ENCODE results near the gene MXRA7. TPM values are rescaled to one million over a fixed set of nuclear protein-coding genes. Genes with fewer than 3 reads are reported as not detected.
"Not testable (repeated sequence)": the region's sequence is repeated elsewhere in the genome, so short reads cannot be mapped to it uniquely, and the experiment has no call there.

Gene MXRA7
- total RNA-seq, 1 donor: 287 TPM

DNA sequence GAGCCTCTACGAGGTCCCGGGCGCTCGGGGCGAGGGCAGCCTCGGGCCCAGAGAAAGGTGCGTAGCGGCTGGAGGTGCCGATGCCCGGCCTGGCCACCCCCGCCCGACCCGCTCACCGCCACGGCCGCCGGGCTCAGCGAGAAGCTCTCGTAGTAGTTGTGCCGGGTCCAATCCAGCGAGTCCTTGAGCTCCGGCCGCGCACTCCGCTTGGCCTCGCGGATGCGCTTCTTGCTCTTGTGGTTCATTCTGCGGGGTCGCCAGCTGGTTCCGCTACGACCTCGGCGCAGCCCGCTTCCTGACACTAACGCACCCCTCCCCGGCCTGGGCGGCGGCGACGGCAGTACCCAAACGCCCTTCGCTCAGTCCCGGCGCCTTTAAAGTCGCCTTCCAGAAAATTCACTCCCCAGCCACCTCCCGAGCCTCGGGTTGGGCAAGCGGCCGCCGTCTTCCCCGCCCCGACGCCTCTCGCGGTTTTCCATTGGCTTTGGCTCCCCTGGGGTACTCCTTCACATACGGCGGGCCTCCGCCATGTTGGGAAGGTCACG, 15.5 kb upstream of the MXRA7 start, which contains the start of gene JMJD6:
Gene JMJD6, minus strand, starts transcription at position 376 of the 545 bp plus-strand sequence. Its CDS starts 131 bp downstream, at position 245.
- TF ChIP-seq, protein P1, sequence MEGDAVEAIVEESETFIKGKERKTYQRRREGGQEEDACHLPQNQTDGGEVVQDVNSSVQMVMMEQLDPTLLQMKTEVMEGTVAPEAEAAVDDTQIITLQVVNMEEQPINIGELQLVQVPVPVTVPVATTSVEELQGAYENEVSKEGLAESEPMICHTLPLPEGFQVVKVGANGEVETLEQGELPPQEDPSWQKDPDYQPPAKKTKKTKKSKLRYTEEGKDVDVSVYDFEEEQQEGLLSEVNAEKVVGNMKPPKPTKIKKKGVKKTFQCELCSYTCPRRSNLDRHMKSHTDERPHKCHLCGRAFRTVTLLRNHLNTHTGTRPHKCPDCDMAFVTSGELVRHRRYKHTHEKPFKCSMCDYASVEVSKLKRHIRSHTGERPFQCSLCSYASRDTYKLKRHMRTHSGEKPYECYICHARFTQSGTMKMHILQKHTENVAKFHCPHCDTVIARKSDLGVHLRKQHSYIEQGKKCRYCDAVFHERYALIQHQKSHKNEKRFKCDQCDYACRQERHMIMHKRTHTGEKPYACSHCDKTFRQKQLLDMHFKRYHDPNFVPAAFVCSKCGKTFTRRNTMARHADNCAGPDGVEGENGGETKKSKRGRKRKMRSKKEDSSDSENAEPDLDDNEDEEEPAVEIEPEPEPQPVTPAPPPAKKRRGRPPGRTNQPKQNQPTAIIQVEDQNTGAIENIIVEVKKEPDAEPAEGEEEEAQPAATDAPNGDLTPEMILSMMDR (IDR thresholded peaks at IDR 0.05; ENCODE audit: insufficient read depth, low read length): no peak
- peak; percentile 95 for DNase-seq (ENCODE audit: low read depth)
- peak within 1 kb of the TSS; percentile 88 for H3K4me3 ChIP-seq (ENCODE audit: low read depth, low read length)

DNA sequence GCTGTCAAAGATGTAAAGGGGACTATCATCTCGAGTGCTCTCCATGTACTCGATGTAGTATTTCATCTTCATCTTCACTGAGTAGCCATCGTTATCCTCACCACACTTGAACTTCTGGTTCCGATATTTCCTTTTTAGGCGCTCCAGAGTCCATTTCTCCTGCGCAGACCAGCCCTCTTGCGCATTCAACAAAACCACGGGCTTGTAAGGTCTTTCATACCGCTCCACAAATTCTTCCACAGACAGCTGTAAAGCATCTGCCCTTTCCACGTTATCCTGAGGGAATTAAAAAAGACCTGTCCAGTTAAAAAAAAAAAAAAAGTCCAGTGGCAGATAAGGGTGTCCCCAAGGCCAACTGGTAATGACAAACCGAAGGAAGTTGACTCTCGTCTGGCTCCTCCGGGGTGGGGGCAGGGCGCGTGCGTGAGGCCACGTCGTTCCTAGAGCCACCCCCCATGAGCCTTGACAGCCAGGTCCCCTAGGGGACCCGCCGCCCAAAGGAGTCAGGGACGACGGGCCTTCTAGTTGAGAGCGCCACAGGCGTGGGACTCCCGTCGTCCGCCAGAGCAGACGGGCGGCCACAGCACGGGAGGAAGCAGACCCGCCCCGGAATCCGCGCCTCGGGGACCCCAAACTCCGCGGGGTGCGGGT, 14.9 kb upstream of the MXRA7 start:
- DNase-seq (ENCODE audit: low read depth): peak; percentile 69
- H3K4me3 ChIP-seq (ENCODE audit: low read depth, low read length): peak overlapping the region; percentile 85
- TF ChIP-seq, protein P1 (IDR thresholded peaks at IDR 0.05; ENCODE audit: insufficient read depth, low read length): no peak

GRCh38 chr17:76723812-76724211, 13.0 kb upstream of the MXRA7 start:
- TF ChIP-seq, protein P1 (IDR thresholded peaks at IDR 0.05; ENCODE audit: insufficient read depth, low read length): no peak
- no peak for DNase-seq (ENCODE audit: low read depth)
- H3K4me3 ChIP-seq (ENCODE audit: low read depth, low read length): no peak overlapping the region

DNA sequence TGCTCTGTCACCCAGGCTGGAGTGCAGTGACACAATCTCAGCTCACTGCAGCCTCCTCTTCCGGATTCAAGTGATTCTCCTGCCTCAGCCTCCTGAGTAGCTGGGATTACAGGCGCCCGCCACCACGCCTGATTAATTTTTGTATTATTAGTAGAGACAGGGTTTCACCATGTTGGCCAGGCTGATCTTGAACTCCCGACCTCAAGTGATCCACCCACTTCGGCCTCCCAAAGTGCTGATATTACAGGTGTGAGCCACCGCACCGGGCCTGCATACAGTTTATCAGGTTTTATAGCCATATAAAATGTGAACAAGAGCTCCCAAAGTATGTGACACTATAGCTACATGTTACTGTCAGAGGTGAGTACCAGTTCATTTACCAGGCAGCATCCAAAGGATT, 12.2 kb upstream of the MXRA7 start:
- DNase-seq (ENCODE audit: low read depth); H3K4me3 ChIP-seq (ENCODE audit: low read depth, low read length): not testable (repeated sequence)

GRCh38 chr17:76722279-76722678, 11.5 kb upstream of the MXRA7 start:
- TF ChIP-seq, protein P1 (IDR thresholded peaks at IDR 0.05; ENCODE audit: insufficient read depth, low read length): no peak
- DNase-seq (ENCODE audit: low read depth): no peak
- no peak overlapping the region for H3K4me3 ChIP-seq (ENCODE audit: low read depth, low read length)

GRCh38 chr17:76721463-76721862, 10.7 kb upstream of the MXRA7 start:
- TF ChIP-seq, protein P1 (IDR thresholded peaks at IDR 0.05; ENCODE audit: insufficient read depth, low read length): no peak
- no peak overlapping the region for H3K4me3 ChIP-seq (ENCODE audit: low read depth, low read length)
- no peak for DNase-seq (ENCODE audit: low read depth)

DNA sequence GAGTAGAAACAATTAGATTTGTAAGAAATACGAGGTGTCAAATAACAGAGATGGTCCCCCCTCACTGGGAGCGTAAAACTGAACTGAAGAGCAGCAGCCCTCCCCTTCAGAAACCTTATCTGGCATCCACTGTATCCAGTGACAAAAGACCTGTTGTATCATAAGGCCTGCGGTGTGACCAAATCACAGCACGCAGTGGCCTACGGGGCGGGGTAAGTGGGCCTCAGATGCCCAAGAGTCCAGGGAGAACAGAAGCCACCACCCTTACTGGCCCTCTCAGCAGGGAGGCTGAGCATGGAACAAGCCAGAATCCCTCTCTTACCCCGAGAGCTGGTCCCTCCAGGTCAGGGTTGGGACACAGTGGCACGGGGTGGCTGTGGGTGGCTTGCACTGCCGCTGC, 10.2 kb upstream of the MXRA7 start:
- H3K4me3 ChIP-seq (ENCODE audit: low read depth, low read length): no peak overlapping the region
- no peak for DNase-seq (ENCODE audit: low read depth)
- TF ChIP-seq, protein P1 (IDR thresholded peaks at IDR 0.05; ENCODE audit: insufficient read depth, low read length): no peak
